ENCODE measurements around the gene HNRNPH3. TPM values are rescaled to one million over a fixed set of nuclear protein-coding genes. Genes with fewer than 3 reads are reported as not detected.

HNRNPH3 gene
- total RNA-seq: 90.4 TPM

DNA sequence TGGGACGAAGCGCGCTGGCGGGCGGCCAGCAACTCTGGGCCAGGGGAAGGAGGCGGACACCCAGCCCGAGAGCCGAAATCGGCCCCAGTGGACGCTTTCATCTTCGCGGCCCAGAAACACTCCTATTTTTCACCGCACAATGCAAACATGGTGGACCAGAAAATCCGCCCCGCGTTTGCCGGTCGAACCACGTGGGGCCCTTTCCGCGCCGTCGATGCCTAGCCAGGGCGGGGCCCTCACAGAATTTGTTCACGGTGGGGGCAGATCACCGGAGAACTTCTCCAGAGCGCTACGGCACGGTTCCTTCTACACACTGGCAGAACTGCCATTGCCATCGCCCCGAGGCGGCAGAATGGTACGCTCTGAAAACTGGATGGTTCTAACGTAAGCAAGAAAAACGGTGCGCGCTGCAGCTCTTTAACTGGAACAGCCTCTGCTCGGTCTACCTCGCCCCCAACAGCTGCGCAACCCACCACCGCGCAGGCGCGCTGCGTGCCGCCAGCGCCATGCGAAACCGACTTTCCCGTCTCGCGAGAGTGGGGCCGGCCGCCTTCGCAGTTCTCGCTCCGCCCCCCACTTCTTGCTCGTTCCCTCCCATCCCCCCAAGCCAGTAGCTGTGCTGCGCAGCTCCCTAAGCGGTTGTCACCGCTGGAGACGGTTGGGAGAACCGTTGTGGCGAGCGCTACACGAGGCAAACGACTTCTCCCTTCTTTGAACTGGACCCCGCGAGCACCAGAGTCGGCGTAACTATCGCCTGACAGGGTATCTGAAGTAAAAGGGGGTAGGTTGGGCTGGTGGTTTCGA, at the start of gene HNRNPH3:
TSS of gene HNRNPH3 (plus strand) at position 610 of the 804 bp plus-strand sequence. CDS start 5,158 bp downstream, outside the sequence.
- Histone ChIP-seq H3K27ac (peak within 1 kb of the TSS; percentile 100), H3K36me3 (no peaks in the 10 kb centered on the region), H3K9me3 (no peaks in the 10 kb centered on the region), H3K27me3 (no peaks in the 10 kb centered on the region), H3K4me1 (peaks cover 53% of the 10 kb centered on the region), H3K4me3 (peak within 1 kb of the TSS; percentile 97 to 98)
- peak; percentile 97 to 98 for DNase-seq (ENCODE audit: extremely low spot score in 2 of 2)
- TF ChIP-seq POLR2A (IDR thresholded peaks at IDR 0.05): peak; percentile 17 to 100
- TF ChIP-seq POLR2AphosphoS5 (IDR thresholded peaks at IDR 0.05; ENCODE audit: insufficient read depth in 1 of 2, low read depth in 1 of 2): peak; percentile 93 to 100
- TF ChIP-seq, protein P1, sequence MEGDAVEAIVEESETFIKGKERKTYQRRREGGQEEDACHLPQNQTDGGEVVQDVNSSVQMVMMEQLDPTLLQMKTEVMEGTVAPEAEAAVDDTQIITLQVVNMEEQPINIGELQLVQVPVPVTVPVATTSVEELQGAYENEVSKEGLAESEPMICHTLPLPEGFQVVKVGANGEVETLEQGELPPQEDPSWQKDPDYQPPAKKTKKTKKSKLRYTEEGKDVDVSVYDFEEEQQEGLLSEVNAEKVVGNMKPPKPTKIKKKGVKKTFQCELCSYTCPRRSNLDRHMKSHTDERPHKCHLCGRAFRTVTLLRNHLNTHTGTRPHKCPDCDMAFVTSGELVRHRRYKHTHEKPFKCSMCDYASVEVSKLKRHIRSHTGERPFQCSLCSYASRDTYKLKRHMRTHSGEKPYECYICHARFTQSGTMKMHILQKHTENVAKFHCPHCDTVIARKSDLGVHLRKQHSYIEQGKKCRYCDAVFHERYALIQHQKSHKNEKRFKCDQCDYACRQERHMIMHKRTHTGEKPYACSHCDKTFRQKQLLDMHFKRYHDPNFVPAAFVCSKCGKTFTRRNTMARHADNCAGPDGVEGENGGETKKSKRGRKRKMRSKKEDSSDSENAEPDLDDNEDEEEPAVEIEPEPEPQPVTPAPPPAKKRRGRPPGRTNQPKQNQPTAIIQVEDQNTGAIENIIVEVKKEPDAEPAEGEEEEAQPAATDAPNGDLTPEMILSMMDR (IDR thresholded peaks at IDR 0.05): peak in 1 of 3 experiments; percentile 5
- intact Hi-C loops (cut with DNase I): loop anchor here (2.0 to 10.0 kb wide), 2 partner anchors 447 to 573 kb away; partner anchors contain the start of genes DDX50 and SIRT1

DNA sequence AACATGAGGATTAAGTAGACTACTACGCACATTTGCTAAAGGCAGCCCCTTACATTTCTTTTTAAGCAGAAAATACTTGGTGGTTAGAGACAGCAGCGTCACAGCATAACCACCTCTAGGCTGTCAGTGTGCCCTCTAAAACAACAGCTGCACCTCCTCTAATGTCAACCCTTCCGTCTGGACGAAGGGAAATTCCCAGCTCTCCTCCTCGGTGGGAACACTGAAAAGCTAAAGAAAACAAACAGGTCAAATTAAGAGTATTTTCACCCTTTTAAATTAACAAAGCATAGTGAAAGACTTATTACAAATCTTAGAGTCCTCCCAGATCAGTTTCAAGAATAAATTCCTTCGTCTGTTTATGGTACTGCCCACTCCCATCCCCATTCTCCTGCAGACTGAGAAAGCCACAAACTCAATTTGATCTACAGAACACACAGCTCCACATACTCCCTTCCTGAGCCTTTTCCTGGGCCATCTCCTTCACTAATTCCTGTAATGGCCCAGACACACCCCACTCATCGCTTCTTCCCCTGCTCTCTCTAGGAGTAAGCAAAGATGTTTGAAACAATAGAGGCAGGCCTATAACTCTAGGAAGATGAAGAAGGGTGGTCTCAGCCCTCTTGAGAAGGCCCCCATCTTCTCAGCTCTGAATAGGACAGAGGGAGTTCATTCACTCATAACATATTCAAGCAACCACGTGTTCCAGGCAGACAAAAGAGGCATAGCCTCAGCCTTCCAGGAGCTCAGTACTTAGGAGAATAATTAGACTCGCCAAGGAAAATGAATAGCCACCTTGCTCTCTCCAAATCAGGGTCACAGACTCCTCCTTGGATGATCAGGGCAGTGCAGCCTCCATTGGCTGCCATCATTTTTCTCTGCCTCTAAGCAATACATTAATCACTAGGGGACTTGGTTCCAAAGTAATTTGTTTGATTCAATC, 47.5 kb upstream of the HNRNPH3 start:
- no peaks in the 10 kb centered on the region for H3K27me3 ChIP-seq
- DNase-seq (ENCODE audit: extremely low spot score in 2 of 2): no peak
- no peaks in the 10 kb centered on the region for H3K36me3 ChIP-seq
- intact Hi-C loops (cut with DNase I): no loop called here
- no peak overlapping the region for H3K4me3 ChIP-seq
- TF ChIP-seq POLR2AphosphoS5 (IDR thresholded peaks at IDR 0.05; ENCODE audit: insufficient read depth in 1 of 2, low read depth in 1 of 2): no peak
- TF ChIP-seq, protein P1 (IDR thresholded peaks at IDR 0.05): no peak
- TF ChIP-seq POLR2A (IDR thresholded peaks at IDR 0.05): no peak
- H3K9me3 ChIP-seq: no peaks in the 10 kb centered on the region
- no peak overlapping the region for H3K27ac ChIP-seq
- H3K4me1 ChIP-seq: no peaks in the 10 kb centered on the region

DNA sequence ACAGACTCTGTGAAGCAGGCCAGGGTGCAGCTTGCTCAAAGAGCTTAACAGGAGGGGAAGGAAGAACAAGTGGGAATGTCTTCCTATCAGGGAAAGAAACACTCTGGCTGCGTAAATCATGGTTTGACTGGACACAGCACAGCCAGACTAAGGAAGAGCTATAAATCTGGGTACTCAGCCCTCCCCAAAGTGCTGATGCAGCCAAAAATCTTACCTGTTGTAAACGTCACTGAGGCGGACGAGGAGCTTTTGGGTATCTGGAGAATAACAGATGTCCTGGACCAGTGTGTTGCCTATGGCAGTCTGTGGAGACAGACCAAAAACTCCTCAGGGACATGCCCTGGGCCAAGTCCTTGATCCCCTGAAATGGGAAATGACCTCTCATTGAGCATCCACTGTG, 43.1 kb upstream of the HNRNPH3 start:
- Histone ChIP-seq H3K4me1 (no peaks in the 10 kb centered on the region), H3K36me3 (no peaks in the 10 kb centered on the region), H3K9me3 (no peaks in the 10 kb centered on the region), H3K27me3 (no peaks in the 10 kb centered on the region), H3K4me3 (no peak overlapping the region), H3K27ac (no peak overlapping the region)
- intact Hi-C loops (cut with DNase I): no loop called here
- TF ChIP-seq, protein P1 (IDR thresholded peaks at IDR 0.05): no peak
- TF ChIP-seq POLR2AphosphoS5 (IDR thresholded peaks at IDR 0.05; ENCODE audit: insufficient read depth in 1 of 2, low read depth in 1 of 2): no peak
- no peak for TF ChIP-seq POLR2A (IDR thresholded peaks at IDR 0.05)
- no peak for DNase-seq (ENCODE audit: extremely low spot score in 2 of 2)

GRCh38 chr10:68290736-68291135, 41.1 kb upstream of the HNRNPH3 start:
- intact Hi-C loops (cut with DNase I): no loop called here
- no peak overlapping the region for H3K4me3 ChIP-seq
- H3K27me3 ChIP-seq: no peaks in the 10 kb centered on the region
- H3K36me3 ChIP-seq: no peaks in the 10 kb centered on the region
- no peak for DNase-seq (ENCODE audit: extremely low spot score in 2 of 2)
- TF ChIP-seq POLR2A (IDR thresholded peaks at IDR 0.05) (no peak), POLR2AphosphoS5 (IDR thresholded peaks at IDR 0.05; ENCODE audit: insufficient read depth in 1 of 2, low read depth in 1 of 2) (no peak)
- TF ChIP-seq, protein P1 (IDR thresholded peaks at IDR 0.05): no peak
- no peak overlapping the region for H3K27ac ChIP-seq
- H3K4me1 ChIP-seq: no peaks in the 10 kb centered on the region
- no peaks in the 10 kb centered on the region for H3K9me3 ChIP-seq
